ENCODE measurements around the gene KIAA0408.
"Not testable (repeated sequence)": the region's sequence is repeated elsewhere in the genome, so short reads cannot be mapped to it uniquely, and the experiment has no call there.

The KIAA0408 gene

GRCh38 chr6:127415096-127415495 lies 44.1 kb downstream of the KIAA0408 start:
- no peak for DNase-seq (ENCODE audit: low read depth in 1 of 2, low spot score in 1 of 2)

- DNase-seq (ENCODE audit: low read depth in 1 of 2, low spot score in 1 of 2), result not testable (repeated sequence)
These were observed 46.1 kb downstream of the KIAA0408 start for GRCh38 chr6:127413123-127413522.

GRCh38 chr6:127412016-127412415 lies 47.2 kb downstream of the KIAA0408 start:
- not testable (repeated sequence) for DNase-seq (ENCODE audit: low read depth in 1 of 2, low spot score in 1 of 2)
